C4-2B (cell line): ENCODE data around the gene PACS2.

Experiments
- CTCF ChIP-seq: fragments of 450-650 bp; conservative IDR thresholded peaks from 2 replicates; pipeline ENCODE4 v1.5.1; 2017; ENCODE audit warnings: mild to moderate bottlenecking
- ZFX ChIP-seq: fragments of 450-650 bp; IDR thresholded peaks from 2 replicates; pipeline ENCODE4 v1.6.1; 2017

- TF ChIP-seq CTCF (no peak), ZFX (no peak)
Observed at GRCh38 chr14:105446971-105447370, 132.4 kb downstream of the PACS2 start.
